Psoas muscle (tissue), 8 donors: ENCODE data around the gene NOTO. TPM values are rescaled to one million over a fixed set of nuclear protein-coding genes. Genes with fewer than 3 reads are reported as not detected.

Experiments used
- ATAC-seq, 4 donors: fragments of 200-7000 bp; cut with Tn5 transposase; one replicate each; pipeline ENCODE4 v1.9.1; 2020; ENCODE audit warnings: moderate library complexity in 3 of 4, mild to moderate bottlenecking in 2 of 4
- DNase-seq, 2 donors: peaks; one replicate each; pipeline ENCODE4 v3.0.0-alpha.2; 2020
- H3K27ac ChIP-seq: fragments of 200-600 bp; one replicate; pipeline ENCODE4 v1.8.0; 2022
- H3K27me3 ChIP-seq, 3 donors: fragments of 200-600 bp in 1 of 3; one replicate each; pipeline versions ENCODE4 v1.6.1 to v1.8.0; 2013 to 2022; ENCODE audit warnings: low read length in 2 of 3, mild to moderate bottlenecking in 2 of 3, moderate library complexity in 1 of 3; ENCODE audit not compliant: insufficient read depth in 3 of 3
- H3K36me3 ChIP-seq, 2 donors: fragments of 200-600 bp in 1 of 2; one replicate each; pipeline versions ENCODE4 v1.6.1 to v1.8.0; 2013 to 2022; ENCODE audit warnings: low read depth in 1 of 2, mild to moderate bottlenecking in 1 of 2, moderate library complexity in 1 of 2; ENCODE audit not compliant: insufficient read depth in 1 of 2
- H3K4me1 ChIP-seq: fragments of 200-600 bp; one replicate; pipeline ENCODE4 v1.8.0; 2022
- H3K4me3 ChIP-seq: fragments of 200-600 bp; one replicate; pipeline ENCODE4 v1.8.0; 2022; ENCODE audit warnings: mild to moderate bottlenecking
- H3K9me3 ChIP-seq: fragments of 200-600 bp; one replicate; pipeline ENCODE4 v1.8.0; 2022
- WGBS, 3 donors: extraction: QIAGEN DNeasy Blood & Tissue Kit; methylation state at CpG; one replicate each; pipeline versions ENCODE4 v1.1.6 to v1.1.7; 2013; 5-methylcytosine and 5-hydroxymethylcytosine counted together
- intact Hi-C, 2 donors: fragments of 100-400 bp; cut with DNase I; formaldehyde crosslinking; loops; one replicate each; pipeline versions ENCODE4 v1.11.0 to v1.14.2; 2022
- polyA plus RNA-seq, 3 donors: library from polyadenylated mRNA; stranded (reverse); fragments of 200-250 nt; gene quantifications; one replicate each; pipeline ENCODE4 v1.2.3, GENCODE V29; 2013
- total RNA-seq, 4 donors: library from RNA; stranded (reverse); fragmentation: NEBNext Ultra II Directional in 2 of 4; extraction: Animal tissue kit (Norgen Biotek cat#: 25700) in 2 of 4; gene quantifications; one replicate each; pipeline versions ENCODE4 v1.2.1 to v1.2.4, GENCODE V29; 2021 to 2023
- TF ChIP-seq, protein P1 (sequence below): fragments of 200-600 bp; IDR thresholded peaks from one replicate; pipeline ENCODE4 v1.8.0; 2022; ENCODE audit warnings: antibody characterized with exemption
- donor health status: healthy with polysubstance abuse.
- donor health status: DM: no; HTN: no; CAD: no; lungs with moderate emphysema.
- donor health status: Bipolar disorder and iron deficiency.
- donor health status: healthy.
- donor health status: DM: yes; HTN: yes; CAD: no.
- donor health status: DM: no; HTN: no; CAD: no.
- donor health status: DM: no; HTN: no; CAD: no.
- donor health status: DM: yes; HTN: yes; CAD: no.

The NOTO gene
- total and polyA plus RNA-seq, 7 donors = not detected

DNA sequence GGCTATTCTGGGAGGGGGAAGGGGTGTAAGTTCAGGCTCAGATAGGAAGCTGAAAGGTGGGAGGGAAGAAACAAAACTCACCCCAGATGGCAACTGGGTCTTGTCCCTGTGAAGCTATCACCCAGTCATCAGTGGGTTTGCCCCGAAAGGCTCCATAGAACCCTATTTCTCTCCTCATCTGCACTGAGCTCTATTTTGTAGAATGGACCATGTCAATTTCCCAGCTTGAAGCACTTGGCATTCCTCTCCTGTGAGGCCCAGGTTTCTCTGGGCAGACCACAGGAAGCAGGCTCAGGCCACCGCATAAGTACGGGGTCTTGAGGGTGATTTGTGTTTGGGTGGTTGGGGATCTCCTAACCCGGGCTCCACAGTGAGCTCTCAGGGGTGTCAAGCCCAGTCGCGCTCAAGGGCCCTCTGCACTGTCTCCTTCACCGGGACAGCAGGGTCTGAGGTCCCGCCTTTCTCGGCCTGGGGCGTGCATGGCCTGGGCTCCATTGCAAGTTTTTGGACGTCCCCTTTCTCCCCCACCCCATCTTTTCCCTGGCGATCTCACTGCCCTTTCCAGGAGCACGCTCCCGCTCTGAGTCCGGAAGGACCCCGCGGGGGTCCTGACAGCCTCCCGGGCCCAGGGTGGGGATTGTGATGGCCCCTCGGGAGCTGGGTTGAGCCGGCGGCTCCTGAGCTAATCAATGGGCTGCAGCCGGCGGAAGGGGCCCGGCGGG, 27.3 kb upstream of the NOTO start:
- DNase-seq = peak in 1 of 2 donors; percentile 16
- H3K27me3 ChIP-seq = peaks cover 0 to 42% (median 8%) of the 10 kb centered on the region in 3 donors
- intact Hi-C loops = loop anchor here (10.0 kb wide), 2 partner anchors 280 to 400 kb away; no protein-coding TSS in a partner anchor
- TF ChIP-seq, protein P1, sequence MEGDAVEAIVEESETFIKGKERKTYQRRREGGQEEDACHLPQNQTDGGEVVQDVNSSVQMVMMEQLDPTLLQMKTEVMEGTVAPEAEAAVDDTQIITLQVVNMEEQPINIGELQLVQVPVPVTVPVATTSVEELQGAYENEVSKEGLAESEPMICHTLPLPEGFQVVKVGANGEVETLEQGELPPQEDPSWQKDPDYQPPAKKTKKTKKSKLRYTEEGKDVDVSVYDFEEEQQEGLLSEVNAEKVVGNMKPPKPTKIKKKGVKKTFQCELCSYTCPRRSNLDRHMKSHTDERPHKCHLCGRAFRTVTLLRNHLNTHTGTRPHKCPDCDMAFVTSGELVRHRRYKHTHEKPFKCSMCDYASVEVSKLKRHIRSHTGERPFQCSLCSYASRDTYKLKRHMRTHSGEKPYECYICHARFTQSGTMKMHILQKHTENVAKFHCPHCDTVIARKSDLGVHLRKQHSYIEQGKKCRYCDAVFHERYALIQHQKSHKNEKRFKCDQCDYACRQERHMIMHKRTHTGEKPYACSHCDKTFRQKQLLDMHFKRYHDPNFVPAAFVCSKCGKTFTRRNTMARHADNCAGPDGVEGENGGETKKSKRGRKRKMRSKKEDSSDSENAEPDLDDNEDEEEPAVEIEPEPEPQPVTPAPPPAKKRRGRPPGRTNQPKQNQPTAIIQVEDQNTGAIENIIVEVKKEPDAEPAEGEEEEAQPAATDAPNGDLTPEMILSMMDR = no peak
- no peak for ATAC-seq
- H3K9me3 ChIP-seq = no peaks in the 10 kb centered on the region
- H3K4me1 ChIP-seq = peaks cover 13% of the 10 kb centered on the region
- 29 to 34% (median 31%) methylated on average over 24 to 25 of the region's 25 CpGs for WGBS, 3 donors
- H3K36me3 ChIP-seq = no peaks in the 10 kb centered on the region
- no peak overlapping the region for H3K27ac ChIP-seq
- H3K4me3 ChIP-seq = peak overlapping the region; percentile 75

DNA sequence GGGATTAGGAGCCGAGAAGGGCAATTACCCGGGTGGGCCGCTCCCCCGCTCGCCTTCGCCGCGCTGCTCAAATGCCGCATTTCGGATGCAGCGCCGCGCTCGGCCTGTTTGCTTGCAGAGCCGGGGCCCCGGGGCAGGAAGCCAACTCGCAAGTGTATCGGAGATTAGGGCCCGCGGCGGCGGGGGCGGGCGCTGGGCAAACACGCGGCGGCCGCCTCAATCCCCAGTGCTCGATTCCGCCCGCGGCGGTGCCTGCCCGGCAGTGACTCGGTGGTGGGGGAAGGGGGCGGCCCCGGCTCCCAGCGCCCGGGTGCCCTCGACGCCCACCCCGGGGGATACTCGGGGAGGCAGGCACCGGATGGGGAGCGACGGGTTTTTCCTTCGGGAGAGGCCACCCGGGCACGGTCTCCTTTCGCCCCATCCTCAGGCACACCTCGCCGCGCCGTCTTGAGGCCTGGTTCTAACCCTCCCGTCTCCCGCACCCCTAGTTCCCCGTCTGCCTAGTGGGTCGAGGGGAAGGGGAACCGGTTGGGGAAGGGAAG, 26.6 kb upstream of the NOTO start:
- 0 to 1% (median 1%) methylated on average over 31 to 59 of the region's 59 CpGs for WGBS, 3 donors
- intact Hi-C loops = loop anchor here (2.0 to 10.0 kb wide), 3 partner anchors 183 to 401 kb away; no protein-coding TSS in a partner anchor

DNA sequence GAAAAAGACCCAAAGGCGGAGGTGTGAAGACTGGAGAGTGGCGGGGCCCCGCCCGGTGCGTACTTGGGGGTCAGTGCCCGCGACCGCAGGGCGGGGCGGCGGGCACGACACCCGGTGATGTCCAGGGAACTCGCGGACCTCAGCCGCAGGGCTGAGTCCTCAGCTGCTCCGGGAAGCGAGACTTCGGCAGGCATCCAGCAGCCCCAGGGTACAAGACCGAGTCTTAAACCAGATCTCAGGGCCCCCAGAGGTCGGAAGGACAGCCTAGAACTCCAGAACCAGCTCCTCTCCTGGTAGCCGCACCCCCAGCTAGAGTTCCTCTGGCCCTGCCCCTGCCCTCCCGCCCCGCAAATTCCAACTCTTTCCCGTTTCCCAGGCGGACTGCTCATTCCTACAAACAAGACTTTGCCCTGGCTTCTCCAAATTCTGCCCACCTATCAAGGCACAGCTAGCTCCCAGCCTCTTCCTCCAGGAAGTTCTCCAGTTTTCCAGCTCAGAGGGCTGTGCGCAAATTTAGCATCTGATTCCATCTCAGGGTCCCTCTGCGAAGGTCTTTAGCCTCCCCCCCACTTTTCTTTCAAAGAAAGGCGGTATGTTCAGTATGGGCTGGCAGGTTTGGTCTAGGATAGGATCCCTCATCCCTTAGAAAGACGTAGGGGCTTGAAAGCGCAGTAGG, 26.0 kb upstream of the NOTO start:
- Histone ChIP-seq H3K4me1 (peaks cover 13% of the 10 kb centered on the region), H3K36me3 (no peaks in the 10 kb centered on the region), H3K9me3 (no peaks in the 10 kb centered on the region), H3K27ac (peak overlapping the region; percentile 69), H3K4me3 (peak overlapping the region; percentile 75), H3K27me3 (peaks cover 0 to 46% (median 8%) of the 10 kb centered on the region in 3 donors)
- 5 to 6% (median 5%) methylated on average over 19 to 31 of the region's 31 CpGs for WGBS, 3 donors
- DNase-seq (peak; percentile 29 to 53), ATAC-seq (peak in 3 of 4 donors; percentile 12 to 37 (median 32))
- intact Hi-C loops = loop anchor here (2.0 to 10.0 kb wide), 3 partner anchors 184 to 402 kb away; no protein-coding TSS in a partner anchor
- TF ChIP-seq, protein P1 = no peak

More for the DNA sequence above, 26.6 kb upstream of the NOTO start:
- Histone ChIP-seq H3K4me1 (peaks cover 13% of the 10 kb centered on the region), H3K27ac (no peak overlapping the region), H3K9me3 (no peaks in the 10 kb centered on the region), H3K27me3 (peaks cover 0 to 46% (median 8%) of the 10 kb centered on the region in 3 donors), H3K36me3 (no peaks in the 10 kb centered on the region), H3K4me3 (peak overlapping the region; percentile 75)
- TF ChIP-seq, protein P1 = no peak
- DNase-seq (peak; percentile 80 to 84), ATAC-seq (peak; percentile 19 to 33 (median 24))

GRCh38 chr2:73176881-73177644, 25.3 kb upstream of the NOTO start:
- Histone ChIP-seq H3K27ac (peak overlapping the region; percentile 69), H3K36me3 (no peaks in the 10 kb centered on the region), H3K4me3 (peak overlapping the region; percentile 75), H3K27me3 (peaks cover 0 to 46% (median 8%) of the 10 kb centered on the region in 3 donors), H3K4me1 (peaks cover 13% of the 10 kb centered on the region), H3K9me3 (no peaks in the 10 kb centered on the region)
- TF ChIP-seq, protein P1 = peak; percentile 99
- 1 to 2% (median 1%) methylated on average over 50 to 56 of the region's 56 CpGs for WGBS, 3 donors
- DNase-seq (peak; percentile 93 to 95), ATAC-seq (peak; percentile 94 to 99 (median 97))
- intact Hi-C loops = loop anchor here (2.0 to 10.0 kb wide), 3 partner anchors 184 to 402 kb away; no protein-coding TSS in a partner anchor
